ENCODE results near the gene PAX2.

The PAX2 gene

DNA sequence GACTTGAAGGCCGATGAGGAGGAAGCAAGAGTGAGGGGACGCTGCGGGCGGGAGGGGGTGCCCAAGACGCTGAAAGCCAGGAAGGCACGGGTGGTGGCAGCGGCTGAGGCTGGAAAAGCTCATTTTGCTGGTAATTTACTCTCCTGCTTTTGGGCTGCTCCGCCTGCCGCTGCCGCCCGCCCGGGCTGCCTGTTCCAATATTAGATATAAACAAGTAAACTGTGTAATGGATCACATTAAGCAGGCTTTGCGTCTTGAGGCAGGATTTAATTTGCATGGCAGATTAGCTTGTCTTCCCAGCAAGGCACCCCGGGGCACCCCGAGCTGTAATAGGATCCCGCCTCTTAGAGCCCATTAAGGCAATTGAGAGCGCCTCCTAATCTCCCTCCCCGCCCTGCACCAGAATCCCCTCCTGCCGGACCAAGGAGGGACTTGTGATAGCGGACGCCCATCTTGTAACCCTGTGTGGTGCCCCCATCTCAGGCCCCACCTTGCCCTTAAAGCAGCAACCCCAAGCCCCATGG lies 121.3 kb downstream of the PAX2 start:
- H3K4me1 ChIP-seq (ENCODE audit: insufficient read depth, low read length): peaks cover 5% of the 10 kb centered on the region; the same call in 1 of the 2 replicates
- H3K36me3 ChIP-seq (ENCODE audit: insufficient read depth, low read length): no peaks in the 10 kb centered on the region
- H3K27ac ChIP-seq (ENCODE audit: low read depth, low read length): no peak overlapping the region
- no peak overlapping the region for H3K9ac ChIP-seq (ENCODE audit: low read depth, low read length)
- WGBS: 9% methylated on average over 19 of the region's 21 CpGs
- no peaks in the 10 kb centered on the region for H3K9me3 ChIP-seq (ENCODE audit: insufficient read depth, low read depth, low read length)
- H3K27me3 ChIP-seq (ENCODE audit: insufficient read depth, low read length): peaks cover 80% of the 10 kb centered on the region
- peak overlapping the region; percentile 44 for H3K4me3 ChIP-seq (ENCODE audit: low read length)

DNA sequence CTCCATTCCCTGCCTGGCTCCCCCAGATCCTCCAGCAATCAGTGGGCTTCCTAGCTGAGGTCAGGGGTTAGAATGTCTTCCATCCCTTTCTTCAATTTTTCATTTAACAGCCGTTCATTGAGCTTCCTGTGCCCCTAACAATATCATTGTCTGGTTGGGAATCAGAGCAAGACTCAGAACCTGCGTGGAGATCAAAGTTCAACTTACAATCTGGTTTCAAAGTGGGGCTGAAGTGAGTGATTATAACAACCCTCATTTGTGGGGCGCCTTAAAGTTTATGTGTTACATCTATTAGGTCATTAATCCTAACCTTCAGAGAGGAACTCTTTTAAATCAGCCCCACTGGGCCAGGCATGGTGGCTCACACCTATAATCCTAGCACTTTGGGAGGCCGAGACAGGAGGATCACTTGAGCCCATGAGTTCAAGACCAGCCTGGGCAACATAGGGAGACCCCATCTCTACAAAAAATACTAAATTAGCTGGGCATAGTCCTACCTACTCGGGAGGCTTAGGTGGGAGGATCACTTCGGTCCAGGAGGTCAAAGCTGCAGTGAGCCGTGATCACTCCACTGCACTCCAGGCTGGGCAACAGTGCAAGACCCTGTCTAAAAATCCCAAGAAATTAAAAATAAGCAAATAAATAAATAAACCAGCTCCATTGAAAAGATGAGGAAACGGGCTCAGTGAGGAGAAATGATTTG lies 122.0 kb downstream of the PAX2 start:
- WGBS: 92% methylated on average over 8 of the region's 8 CpGs
- Histone ChIP-seq H3K27me3 (ENCODE audit: insufficient read depth, low read length) (peaks cover 78% of the 10 kb centered on the region), H3K4me3 (ENCODE audit: low read length) (no peak overlapping the region)

DNA sequence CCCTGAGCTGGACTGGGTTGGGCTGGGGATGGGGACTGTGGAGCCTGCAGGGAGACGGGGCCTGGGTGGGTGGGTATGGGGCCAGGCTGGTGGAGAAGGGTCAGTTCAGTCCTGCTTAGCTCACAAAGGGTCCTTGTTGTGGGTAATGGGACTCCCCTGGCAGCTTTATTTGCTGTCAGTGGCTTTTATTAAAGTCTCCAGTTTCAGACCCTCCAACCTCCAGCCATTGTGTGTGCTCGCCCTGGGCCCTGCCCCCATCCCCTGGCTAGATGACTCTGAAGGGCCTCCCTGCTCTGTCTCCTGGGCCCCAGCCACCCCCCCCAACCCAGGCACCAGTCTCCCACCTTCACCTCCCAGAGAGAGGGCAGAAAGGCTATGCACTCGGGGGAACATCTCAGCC lies 123.0 kb downstream of the PAX2 start:
- WGBS: 73% methylated on average over 3 of the region's 3 CpGs
- Histone ChIP-seq H3K27ac (ENCODE audit: low read depth, low read length) (no peak overlapping the region), H3K4me1 (ENCODE audit: insufficient read depth, low read length) (peaks cover 7% of the 10 kb centered on the region; the same call in 1 of the 2 replicates), H3K4me3 (ENCODE audit: low read length) (no peak overlapping the region), H3K36me3 (ENCODE audit: insufficient read depth, low read length) (no peaks in the 10 kb centered on the region), H3K9me3 (ENCODE audit: insufficient read depth, low read depth, low read length) (no peaks in the 10 kb centered on the region), H3K27me3 (ENCODE audit: insufficient read depth, low read length) (peaks cover 71% of the 10 kb centered on the region), H3K9ac (ENCODE audit: low read depth, low read length) (no peak overlapping the region)

More for the DNA sequence above, 122.0 kb downstream of the PAX2 start:
- H3K4me1 ChIP-seq (ENCODE audit: insufficient read depth, low read length): peaks cover 5% of the 10 kb centered on the region; the same call in 1 of the 2 replicates
- H3K9ac ChIP-seq (ENCODE audit: low read depth, low read length): no peak overlapping the region
- no peak overlapping the region for H3K27ac ChIP-seq (ENCODE audit: low read depth, low read length)
- no peaks in the 10 kb centered on the region for H3K36me3 ChIP-seq (ENCODE audit: insufficient read depth, low read length)
- H3K9me3 ChIP-seq (ENCODE audit: insufficient read depth, low read depth, low read length): no peaks in the 10 kb centered on the region

DNA sequence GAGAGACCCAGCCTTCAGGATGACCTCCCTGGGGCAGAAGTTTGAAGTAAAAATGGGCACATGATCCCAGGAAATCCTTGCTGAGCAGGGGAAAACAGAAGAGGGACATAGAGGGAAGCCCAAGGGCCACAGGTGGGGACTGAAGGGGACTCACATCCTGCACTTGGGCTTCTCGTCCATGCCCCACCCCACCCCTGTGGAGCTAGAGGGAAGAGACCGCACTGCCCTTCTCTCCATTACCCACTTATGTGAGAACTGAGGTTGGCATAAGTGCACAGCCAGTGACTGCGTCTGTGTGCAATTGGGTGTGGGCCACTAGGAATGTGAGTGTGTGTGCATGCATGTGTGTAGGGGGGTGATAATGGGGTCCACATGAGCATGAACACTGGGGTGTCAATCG lies 124.0 kb downstream of the PAX2 start:
- H3K9ac ChIP-seq (ENCODE audit: low read depth, low read length): no peak overlapping the region
- 89% methylated on average over 2 of the region's 4 CpGs for WGBS
- H3K36me3 ChIP-seq (ENCODE audit: insufficient read depth, low read length): no peaks in the 10 kb centered on the region
- H3K27me3 ChIP-seq (ENCODE audit: insufficient read depth, low read length): peaks cover 64% of the 10 kb centered on the region
- no peaks in the 10 kb centered on the region for H3K9me3 ChIP-seq (ENCODE audit: insufficient read depth, low read depth, low read length)
- H3K4me1 ChIP-seq (ENCODE audit: insufficient read depth, low read length): peaks cover 16% of the 10 kb centered on the region; the same call in 1 of the 2 replicates
- no peak overlapping the region for H3K27ac ChIP-seq (ENCODE audit: low read depth, low read length)
- no peak overlapping the region for H3K4me3 ChIP-seq (ENCODE audit: low read length)

DNA sequence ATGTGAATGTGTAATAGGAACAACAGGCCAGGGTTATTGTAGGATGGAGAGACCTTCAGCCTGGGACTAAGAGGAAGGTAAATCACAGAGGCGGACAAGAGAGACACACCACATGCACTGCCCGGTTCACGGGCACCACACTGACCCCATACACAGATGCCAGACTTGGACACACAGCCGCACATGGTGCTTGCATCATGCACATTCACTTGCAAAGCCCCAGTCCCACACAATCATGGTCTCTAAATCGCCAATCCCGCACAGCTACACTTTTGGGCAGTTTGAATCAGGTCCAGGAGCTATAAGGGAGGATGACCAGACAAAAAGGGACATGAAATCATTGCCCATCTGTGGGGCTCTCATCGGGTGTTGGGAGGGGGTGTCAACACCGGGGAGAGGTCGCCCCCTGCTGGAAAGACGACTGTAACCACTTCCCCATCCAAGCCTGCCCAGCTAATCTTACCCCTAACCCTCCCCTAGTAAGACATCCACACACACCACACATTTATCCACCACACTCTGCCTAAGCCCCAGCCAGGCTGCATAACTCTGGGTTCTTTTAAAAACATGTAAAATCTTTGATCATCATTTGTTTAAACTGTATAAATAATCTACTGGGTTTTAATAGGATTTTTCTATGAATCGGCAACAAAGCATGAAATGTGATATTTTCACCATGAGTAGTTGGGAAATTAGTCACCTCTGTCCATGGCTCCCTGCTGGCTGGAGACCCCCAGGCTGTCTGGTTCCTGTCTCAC lies 126.8 kb downstream of the PAX2 start:
- Histone ChIP-seq H3K4me3 (ENCODE audit: low read length) (no peak overlapping the region), H3K9me3 (ENCODE audit: insufficient read depth, low read depth, low read length) (no peaks in the 10 kb centered on the region), H3K9ac (ENCODE audit: low read depth, low read length) (no peak overlapping the region), H3K36me3 (ENCODE audit: insufficient read depth, low read length) (no peaks in the 10 kb centered on the region), H3K27me3 (ENCODE audit: insufficient read depth, low read length) (peaks cover 55% of the 10 kb centered on the region), H3K27ac (ENCODE audit: low read depth, low read length) (no peak overlapping the region), H3K4me1 (ENCODE audit: insufficient read depth, low read length) (peaks cover 12% of the 10 kb centered on the region; the same call in 1 of the 2 replicates)
- 53% methylated on average over 11 of the region's 11 CpGs for whole genome bisulfite sequencing

DNA sequence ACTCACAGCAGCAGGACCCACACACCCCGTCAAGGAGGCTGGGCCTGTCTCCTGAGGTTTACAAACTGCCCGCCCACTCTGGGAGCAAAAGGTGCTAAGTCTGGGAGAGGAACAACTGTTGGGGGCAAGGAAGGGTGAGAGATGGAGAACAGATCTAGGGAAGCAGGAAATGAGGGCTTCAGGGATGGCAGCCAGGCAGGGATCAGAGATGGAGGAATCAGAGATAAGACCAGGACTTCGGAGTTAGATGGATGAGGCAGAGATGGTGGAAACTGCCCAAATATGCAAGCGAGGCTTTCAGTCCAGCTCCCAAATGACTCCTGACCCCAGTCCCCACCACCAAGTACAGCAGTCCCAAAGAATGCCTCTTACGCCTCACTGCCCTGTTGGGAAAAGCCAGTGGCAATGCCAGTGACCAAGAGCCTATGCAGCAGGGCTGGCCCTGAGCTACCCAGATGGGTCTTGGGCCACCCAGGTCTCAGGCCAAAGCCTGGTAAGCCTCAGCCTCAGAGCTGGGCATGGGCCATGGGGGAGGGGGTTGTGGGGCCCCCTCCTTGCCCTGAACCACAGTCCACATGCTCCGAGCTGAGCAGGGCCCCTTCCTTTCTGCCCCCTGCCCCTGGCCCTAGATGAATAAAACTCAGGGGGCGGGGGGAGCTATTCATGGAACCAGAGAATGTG lies 127.9 kb downstream of the PAX2 start:
- Histone ChIP-seq H3K4me3 (ENCODE audit: low read length) (no peak overlapping the region), H3K9ac (ENCODE audit: low read depth, low read length) (no peak overlapping the region), H3K27ac (ENCODE audit: low read depth, low read length) (no peak overlapping the region), H3K9me3 (ENCODE audit: insufficient read depth, low read depth, low read length) (no peaks in the 10 kb centered on the region), H3K4me1 (ENCODE audit: insufficient read depth, low read length) (peaks cover 15% of the 10 kb centered on the region), H3K36me3 (ENCODE audit: insufficient read depth, low read length) (no peaks in the 10 kb centered on the region), H3K27me3 (ENCODE audit: insufficient read depth, low read length) (peaks cover 53% of the 10 kb centered on the region)
- WGBS: 70% methylated on average over 7 of the region's 7 CpGs

DNA sequence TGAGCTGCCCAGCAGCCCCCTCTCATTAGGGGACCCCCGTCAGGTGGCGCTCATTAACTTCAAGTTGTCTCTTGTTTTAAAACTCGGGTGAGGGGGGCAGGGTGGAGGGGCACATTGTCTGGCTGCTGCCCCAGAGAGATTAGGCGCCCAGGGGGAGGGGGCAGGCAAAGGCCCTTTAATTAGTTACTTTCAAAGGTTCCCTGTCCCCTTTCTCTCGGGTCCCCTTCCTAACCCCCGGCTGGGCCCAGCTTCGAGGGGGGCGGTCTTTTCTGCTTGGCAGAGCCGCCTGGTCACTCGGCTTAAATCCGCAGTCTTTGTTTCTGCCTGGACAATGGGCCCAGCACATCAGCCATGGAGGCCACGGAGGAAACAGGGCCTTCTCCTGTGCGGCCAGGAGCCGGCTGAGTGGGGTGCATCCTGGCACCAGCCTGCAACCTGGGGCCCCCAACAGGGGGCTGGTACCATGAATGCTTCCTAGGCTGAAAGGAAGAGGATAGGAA lies 128.5 kb downstream of the PAX2 start:
- H3K4me1 ChIP-seq (ENCODE audit: insufficient read depth, low read length): peaks cover 15% of the 10 kb centered on the region
- H3K27ac ChIP-seq (ENCODE audit: low read depth, low read length): no peak overlapping the region
- H3K27me3 ChIP-seq (ENCODE audit: insufficient read depth, low read length): peaks cover 49% of the 10 kb centered on the region
- H3K9me3 ChIP-seq (ENCODE audit: insufficient read depth, low read depth, low read length): no peaks in the 10 kb centered on the region
- H3K9ac ChIP-seq (ENCODE audit: low read depth, low read length): no peak overlapping the region
- H3K4me3 ChIP-seq (ENCODE audit: low read length): no peak overlapping the region
- H3K36me3 ChIP-seq (ENCODE audit: insufficient read depth, low read length): no peaks in the 10 kb centered on the region
- WGBS: 54% methylated on average over 14 of the region's 14 CpGs

DNA sequence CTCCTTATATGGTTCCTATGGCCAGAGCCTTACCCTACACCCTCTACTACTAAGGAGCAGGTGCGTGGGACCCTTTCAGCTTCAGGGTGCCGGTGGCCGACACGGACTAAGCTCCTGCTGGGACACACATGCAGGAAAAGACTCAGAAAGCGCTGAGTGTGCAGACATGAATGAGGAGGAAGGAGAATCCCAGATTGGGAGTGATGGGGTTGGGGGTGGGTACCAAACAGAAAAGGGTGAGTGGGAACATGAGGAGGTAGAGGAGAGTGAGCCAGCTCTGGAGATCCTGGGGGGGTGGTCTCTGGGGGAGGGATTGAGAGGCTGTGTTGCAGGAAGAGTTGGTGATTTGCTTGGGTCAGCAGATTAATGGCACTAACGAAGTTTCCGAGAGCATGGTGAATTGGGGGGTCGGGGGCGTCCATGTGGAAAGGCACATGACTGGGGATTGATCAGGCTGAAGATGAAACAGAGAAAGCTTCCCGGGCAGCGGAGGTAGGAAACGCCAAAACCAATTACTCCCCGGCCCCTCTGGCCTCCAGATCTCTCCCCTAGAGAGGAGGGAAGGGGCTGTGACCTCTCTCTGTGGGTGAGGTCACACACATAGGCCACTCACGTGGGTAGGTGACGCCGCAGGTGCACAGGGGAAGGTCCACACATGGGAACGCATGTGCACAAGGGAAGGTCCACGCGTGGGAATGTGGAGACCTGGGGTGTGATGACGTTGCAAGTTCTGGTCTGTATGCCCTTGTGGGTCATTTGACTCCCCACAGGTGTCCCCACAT lies 129.5 kb downstream of the PAX2 start:
- Histone ChIP-seq H3K4me3 (ENCODE audit: low read length) (no peak overlapping the region), H3K27me3 (ENCODE audit: insufficient read depth, low read length) (peaks cover 43% of the 10 kb centered on the region), H3K27ac (ENCODE audit: low read depth, low read length) (no peak overlapping the region)

DNA sequence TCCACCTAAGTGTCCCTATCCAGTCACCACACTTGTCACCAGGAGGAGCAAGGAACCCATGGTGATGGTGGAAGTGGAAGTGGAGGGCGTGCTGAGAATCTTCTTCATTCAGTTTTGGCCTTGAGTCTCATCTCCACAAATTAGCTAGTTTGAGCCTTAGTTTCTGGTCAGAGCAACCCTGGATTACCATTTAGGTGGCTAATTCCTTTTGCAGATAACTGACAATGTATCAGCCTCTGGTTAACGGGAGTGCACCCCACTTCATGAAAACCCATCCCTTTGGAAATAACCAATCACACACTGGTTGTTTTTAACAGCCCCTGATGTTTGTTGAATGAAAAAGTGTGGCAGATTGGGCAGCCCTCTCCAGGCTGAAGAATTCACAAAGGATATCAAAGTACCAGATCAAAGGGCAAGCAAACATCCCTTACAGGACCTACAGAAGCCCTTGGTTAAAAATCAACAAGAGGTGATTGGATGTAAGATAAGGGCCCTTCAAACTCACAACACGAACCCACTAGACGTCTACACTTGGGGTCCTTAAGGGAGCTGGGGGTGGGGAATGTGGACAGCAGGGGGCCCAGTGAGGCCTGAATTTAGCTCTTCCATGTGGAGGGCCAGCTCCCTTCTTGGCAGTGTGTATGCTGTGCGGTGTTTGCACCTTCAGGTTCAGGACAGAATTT lies 130.2 kb downstream of the PAX2 start:
- Histone ChIP-seq H3K27me3 (ENCODE audit: insufficient read depth, low read length) (peaks cover 41% of the 10 kb centered on the region), H3K27ac (ENCODE audit: low read depth, low read length) (no peak overlapping the region), H3K36me3 (ENCODE audit: insufficient read depth, low read length) (no peaks in the 10 kb centered on the region), H3K4me1 (ENCODE audit: insufficient read depth, low read length) (peaks cover 15% of the 10 kb centered on the region), H3K9me3 (ENCODE audit: insufficient read depth, low read depth, low read length) (no peaks in the 10 kb centered on the region), H3K4me3 (ENCODE audit: low read length) (no peak overlapping the region), H3K9ac (ENCODE audit: low read depth, low read length) (no peak overlapping the region)
- WGBS: 67% methylated on average over 5 of the region's 5 CpGs

More for the DNA sequence above, 129.5 kb downstream of the PAX2 start:
- Histone ChIP-seq H3K36me3 (ENCODE audit: insufficient read depth, low read length) (no peaks in the 10 kb centered on the region), H3K4me1 (ENCODE audit: insufficient read depth, low read length) (peaks cover 15% of the 10 kb centered on the region), H3K9ac (ENCODE audit: low read depth, low read length) (no peak overlapping the region), H3K9me3 (ENCODE audit: insufficient read depth, low read depth, low read length) (no peaks in the 10 kb centered on the region)
- 89% methylated on average over 18 of the region's 20 CpGs for WGBS
